HG02970 (cell line): ENCODE results near the gene ZFP1.
"Not testable (repeated sequence)": the region's sequence is repeated elsewhere in the genome, so short reads cannot be mapped to it uniquely, and the experiment has no call there.

Experiments
- ATAC-seq: cut with Tn5 transposase; IDR thresholded peaks from one replicate; pipeline ENCODE4 v1.9.1; 2021; ENCODE audit warnings: mild to moderate bottlenecking, moderate library complexity, moderate number of reproducible peaks; ENCODE audit not compliant: unreplicated experiment, low FRiP score

ZFP1 gene

GRCh38 chr16:75202069-75202590 is 53.8 kb downstream of the ZFP1 start:
- ATAC-seq: no peak

GRCh38 chr16:75203096-75203495 is 54.8 kb downstream of the ZFP1 start:
- ATAC-seq: no peak

GRCh38 chr16:75203667-75204409 is 55.5 kb downstream of the ZFP1 start:
- ATAC-seq: no peak

GRCh38 chr16:75204410-75204758 is 56.1 kb downstream of the ZFP1 start:
- ATAC-seq: no peak

- ATAC-seq: not testable (repeated sequence)
These were observed 56.6 kb downstream of the ZFP1 start for GRCh38 chr16:75204905-75205304.

- ATAC-seq: not testable (repeated sequence)
These were observed 57.1 kb downstream of the ZFP1 start for GRCh38 chr16:75205438-75205837.

GRCh38 chr16:75205961-75206748 is 57.8 kb downstream of the ZFP1 start:
- not testable (repeated sequence) for ATAC-seq

- no peak for ATAC-seq
These were observed 58.6 kb downstream of the ZFP1 start, which contains the start of gene CTRB2 for GRCh38 chr16:75206749-75207451. TSS of gene CTRB2 (minus strand) at chr16:75207161. CDS start at chr16:75207141, 20 bp downstream.

- no peak for ATAC-seq
These were observed 59.5 kb downstream of the ZFP1 start for GRCh38 chr16:75207831-75208230.

- no peak for ATAC-seq
These were observed 60.0 kb downstream of the ZFP1 start for GRCh38 chr16:75208242-75208825.

- ATAC-seq: no peak
These were observed 60.7 kb downstream of the ZFP1 start for GRCh38 chr16:75208861-75209505.

GRCh38 chr16:75209514-75209913 is 61.2 kb downstream of the ZFP1 start:
- not testable (repeated sequence) for ATAC-seq

GRCh38 chr16:75209944-75210343 is 61.6 kb downstream of the ZFP1 start:
- no peak for ATAC-seq

- ATAC-seq: not testable (repeated sequence)
These were observed 63.0 kb downstream of the ZFP1 start for GRCh38 chr16:75211286-75211685.

- ATAC-seq: no peak
These were observed 67.8 kb downstream of the ZFP1 start for GRCh38 chr16:75216127-75216526.

GRCh38 chr16:75216576-75216975 is 68.3 kb downstream of the ZFP1 start:
- ATAC-seq: no peak

- ATAC-seq: no peak
These were observed 69.1 kb downstream of the ZFP1 start for GRCh38 chr16:75217389-75217851.

GRCh38 chr16:75218256-75219076 is 70.1 kb downstream of the ZFP1 start, which contains the start of gene CTRB1:
TSS of gene CTRB1 (plus strand) at chr16:75218988. CDS start at chr16:75219008, 20 bp downstream.
- peak; percentile 57 for ATAC-seq

GRCh38 chr16:75219088-75219487 is 70.8 kb downstream of the ZFP1 start:
- ATAC-seq: no peak
